ENCODE data around the gene LTO1.

LTO1 gene

DNA sequence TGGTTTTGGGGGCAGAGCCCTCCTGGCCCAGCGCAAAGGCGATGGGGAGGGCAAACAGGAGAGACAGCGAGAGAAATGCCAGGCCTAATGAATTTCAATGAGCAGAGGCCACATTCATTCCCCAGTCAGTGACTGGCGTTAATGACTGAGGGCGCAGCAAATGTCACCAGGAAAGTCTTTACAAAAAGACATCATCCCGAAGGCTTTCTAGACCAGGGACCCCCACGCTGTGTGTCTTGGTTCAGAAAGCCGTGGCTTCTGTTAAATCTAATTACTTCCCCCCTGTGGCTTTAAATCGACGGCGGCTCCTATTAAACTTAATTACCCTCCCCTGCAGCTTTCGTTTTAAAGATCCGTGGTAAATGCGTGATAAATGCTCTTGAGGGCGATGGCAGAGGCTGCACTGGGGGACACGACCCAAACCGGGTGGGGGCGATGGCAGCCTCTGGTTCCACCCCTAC lies 30.2 kb upstream of the LTO1 start:
- DNase-seq (ENCODE audit: low read depth): no peak
- TF ChIP-seq, protein P1, sequence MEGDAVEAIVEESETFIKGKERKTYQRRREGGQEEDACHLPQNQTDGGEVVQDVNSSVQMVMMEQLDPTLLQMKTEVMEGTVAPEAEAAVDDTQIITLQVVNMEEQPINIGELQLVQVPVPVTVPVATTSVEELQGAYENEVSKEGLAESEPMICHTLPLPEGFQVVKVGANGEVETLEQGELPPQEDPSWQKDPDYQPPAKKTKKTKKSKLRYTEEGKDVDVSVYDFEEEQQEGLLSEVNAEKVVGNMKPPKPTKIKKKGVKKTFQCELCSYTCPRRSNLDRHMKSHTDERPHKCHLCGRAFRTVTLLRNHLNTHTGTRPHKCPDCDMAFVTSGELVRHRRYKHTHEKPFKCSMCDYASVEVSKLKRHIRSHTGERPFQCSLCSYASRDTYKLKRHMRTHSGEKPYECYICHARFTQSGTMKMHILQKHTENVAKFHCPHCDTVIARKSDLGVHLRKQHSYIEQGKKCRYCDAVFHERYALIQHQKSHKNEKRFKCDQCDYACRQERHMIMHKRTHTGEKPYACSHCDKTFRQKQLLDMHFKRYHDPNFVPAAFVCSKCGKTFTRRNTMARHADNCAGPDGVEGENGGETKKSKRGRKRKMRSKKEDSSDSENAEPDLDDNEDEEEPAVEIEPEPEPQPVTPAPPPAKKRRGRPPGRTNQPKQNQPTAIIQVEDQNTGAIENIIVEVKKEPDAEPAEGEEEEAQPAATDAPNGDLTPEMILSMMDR (IDR thresholded peaks at IDR 0.05; ENCODE audit: low read length, missing control alignments): no peak
- no peak overlapping the region for H3K4me3 ChIP-seq (replicated peaks; ENCODE audit: low read depth, low read length)

DNA sequence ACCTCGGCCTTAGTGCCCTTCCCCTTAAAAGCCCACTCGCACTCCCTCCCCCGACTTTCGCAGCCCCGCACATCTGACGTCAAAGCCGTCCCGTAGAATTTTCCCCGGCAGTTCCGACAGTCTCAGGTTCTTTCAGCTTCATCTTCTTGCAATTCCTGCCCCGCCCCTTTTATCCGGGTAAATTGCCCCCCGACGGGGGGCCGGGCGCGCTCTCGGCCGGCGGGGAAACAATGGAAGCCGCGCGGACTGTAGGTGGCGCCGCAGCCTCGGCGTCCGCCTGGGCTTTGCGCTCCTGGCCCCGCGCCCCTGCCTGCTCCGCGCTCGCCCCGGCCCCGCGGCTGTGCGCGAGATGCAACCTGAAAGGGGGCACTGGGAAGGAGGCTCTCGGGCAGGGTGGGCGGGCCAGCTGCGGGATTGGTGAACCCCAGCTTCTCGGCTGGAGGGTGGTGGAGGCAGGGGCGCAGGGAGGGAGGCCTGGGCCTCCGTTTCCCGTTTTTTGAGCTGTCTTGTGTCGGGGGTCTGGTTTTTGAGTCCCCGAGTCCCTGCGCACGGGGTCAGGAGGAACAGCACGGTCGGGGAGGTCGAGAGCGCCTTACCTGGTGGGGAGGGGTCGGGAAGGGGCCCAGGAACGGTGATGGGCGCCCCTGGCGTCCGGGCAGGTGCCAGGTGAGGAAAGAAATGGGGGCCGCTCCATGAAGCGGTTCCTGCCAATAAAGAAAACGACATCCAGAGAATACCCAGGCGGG lies 29.5 kb upstream of the LTO1 start:
- H3K4me3 ChIP-seq (replicated peaks; ENCODE audit: low read depth, low read length): no peak overlapping the region
- TF ChIP-seq, protein P1 (IDR thresholded peaks at IDR 0.05; ENCODE audit: low read length, missing control alignments): peak; percentile 30
- DNase-seq (ENCODE audit: low read depth): peak; percentile 11

DNA sequence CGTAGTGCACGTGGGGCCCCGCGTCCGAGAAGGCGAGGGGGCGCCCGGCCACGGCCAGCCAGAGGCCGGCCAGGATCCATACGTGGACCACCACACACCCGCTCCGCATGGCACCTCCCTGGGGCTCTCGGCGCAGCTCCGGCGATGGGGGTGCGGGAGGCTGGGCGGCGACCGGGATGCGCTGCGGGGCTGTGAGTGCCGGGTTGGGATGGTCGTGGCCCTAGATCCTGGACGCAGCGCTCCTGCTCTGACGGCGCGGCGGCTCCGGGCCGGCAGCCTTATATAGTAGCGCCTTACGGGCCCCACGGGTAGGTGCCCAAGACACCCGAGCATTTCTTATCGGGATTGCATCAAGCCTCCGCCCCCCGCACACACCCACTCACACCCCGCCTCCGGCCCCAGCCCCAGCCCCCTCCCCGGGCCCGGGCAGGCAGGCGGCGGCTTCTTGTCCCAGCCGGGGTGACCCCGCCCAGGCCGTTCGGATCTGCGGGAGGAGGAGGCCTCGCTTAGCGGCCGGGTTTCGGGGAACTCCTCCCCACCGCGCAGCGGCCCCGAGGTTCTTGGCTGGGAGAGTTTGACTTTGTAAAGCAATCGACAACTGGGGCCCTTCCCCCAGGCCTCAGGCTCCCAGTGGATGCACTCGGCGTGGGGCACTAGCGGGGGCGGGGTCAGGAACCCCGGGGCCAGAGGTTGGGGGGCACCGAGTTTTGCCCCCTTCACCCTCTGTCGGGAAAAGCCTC lies 28.8 kb upstream of the LTO1 start, which contains the start of gene FGF19:
Gene FGF19, minus strand, starts transcription at position 255 of the 740 bp plus-strand sequence. Its CDS starts 146 bp downstream, at position 109.
- TF ChIP-seq, protein P1 (IDR thresholded peaks at IDR 0.05; ENCODE audit: low read length, missing control alignments): no peak
- DNase-seq (ENCODE audit: low read depth): no peak
- no peak within 1 kb of the TSS for H3K4me3 ChIP-seq (replicated peaks; ENCODE audit: low read depth, low read length)

DNA sequence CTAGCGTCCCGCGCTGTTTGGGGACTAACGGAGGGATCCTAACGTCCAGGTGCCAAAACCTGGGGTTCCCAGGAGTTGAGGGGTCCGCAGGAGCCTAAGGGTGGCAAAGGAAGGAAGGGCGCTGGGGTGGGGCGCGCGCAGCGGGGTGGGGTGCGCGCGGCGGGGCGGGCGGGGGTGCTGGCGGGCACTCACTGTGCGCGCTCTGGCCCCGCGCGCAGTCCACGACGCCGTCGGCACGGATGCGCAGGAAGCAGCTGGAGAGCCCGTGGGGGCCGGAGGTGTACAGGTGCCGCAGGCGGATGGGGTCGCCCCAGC lies 28.3 kb upstream of the LTO1 start:
- TF ChIP-seq, protein P1 (IDR thresholded peaks at IDR 0.05; ENCODE audit: low read length, missing control alignments): no peak
- no peak overlapping the region for H3K4me3 ChIP-seq (replicated peaks; ENCODE audit: low read depth, low read length)
- DNase-seq (ENCODE audit: low read depth): no peak

DNA sequence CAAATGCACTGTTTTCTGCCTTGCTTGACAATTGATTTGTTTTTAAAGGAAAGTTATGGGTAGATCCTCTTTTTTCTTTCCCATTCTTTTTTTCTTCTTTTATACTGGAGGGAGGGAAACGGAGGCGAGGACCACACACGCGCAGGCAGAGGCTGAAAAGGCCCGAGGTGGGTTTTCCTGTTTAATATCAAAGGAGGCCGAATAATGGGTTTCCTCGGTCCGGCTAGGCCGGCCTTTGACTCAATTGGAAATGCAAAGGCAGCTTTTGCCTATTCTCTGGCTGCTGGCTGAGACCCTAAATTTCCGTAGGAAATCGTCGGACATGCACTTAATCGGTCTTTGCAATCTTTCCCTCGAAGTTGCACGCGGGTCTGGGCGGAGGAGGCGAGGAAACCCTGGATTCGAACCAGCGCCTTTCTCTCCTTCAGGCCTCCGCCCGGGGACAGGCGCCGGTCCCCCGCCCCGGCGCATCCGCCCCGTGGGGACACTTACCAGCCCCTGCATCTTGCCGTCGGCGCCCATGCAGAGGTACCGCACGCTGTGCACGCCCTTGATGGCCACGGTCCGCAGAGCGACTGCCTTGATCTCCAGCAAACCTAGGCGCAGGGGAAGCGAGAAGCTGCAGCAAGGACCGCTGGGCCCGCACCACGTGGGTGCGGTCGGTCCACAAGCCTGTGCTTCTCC lies 27.8 kb upstream of the LTO1 start:
- TF ChIP-seq, protein P1 (IDR thresholded peaks at IDR 0.05; ENCODE audit: low read length, missing control alignments): no peak
- DNase-seq (ENCODE audit: low read depth): no peak

DNA sequence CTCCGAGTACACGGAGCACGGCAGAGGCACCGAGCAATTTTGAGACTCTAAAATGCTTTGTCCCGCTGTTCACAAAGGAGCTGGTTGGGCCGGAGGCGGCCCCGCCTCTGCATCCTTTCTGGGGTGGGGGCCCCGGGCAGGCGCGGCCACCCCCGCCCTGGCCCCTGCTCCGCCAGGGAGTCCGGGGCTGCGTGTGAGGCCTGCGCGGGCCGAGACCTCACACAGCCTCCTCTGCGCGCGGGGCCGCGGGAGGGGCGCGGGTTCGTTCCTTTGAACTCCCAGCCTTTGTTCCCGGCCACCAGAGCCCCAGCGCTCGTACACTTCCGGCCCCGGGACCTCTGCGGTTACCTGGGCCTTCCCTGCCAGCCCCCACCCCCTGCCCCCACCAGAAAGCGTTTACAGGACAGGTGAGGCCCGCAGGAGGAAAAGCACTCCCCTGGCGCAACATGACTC lies 27.1 kb upstream of the LTO1 start:
- DNase-seq (ENCODE audit: low read depth): no peak
- TF ChIP-seq, protein P1 (IDR thresholded peaks at IDR 0.05; ENCODE audit: low read length, missing control alignments): no peak
- no peak overlapping the region for H3K4me3 ChIP-seq (replicated peaks; ENCODE audit: low read depth, low read length)

More for the DNA sequence above, 27.8 kb upstream of the LTO1 start:
- no peak overlapping the region for H3K4me3 ChIP-seq (replicated peaks; ENCODE audit: low read depth, low read length)
